ENCODE data around the gene PHPT1.
"Not testable (repeated sequence)": the region's sequence is repeated elsewhere in the genome, so short reads cannot be mapped to it uniquely, and the experiment has no call there.

PHPT1 gene

DNA sequence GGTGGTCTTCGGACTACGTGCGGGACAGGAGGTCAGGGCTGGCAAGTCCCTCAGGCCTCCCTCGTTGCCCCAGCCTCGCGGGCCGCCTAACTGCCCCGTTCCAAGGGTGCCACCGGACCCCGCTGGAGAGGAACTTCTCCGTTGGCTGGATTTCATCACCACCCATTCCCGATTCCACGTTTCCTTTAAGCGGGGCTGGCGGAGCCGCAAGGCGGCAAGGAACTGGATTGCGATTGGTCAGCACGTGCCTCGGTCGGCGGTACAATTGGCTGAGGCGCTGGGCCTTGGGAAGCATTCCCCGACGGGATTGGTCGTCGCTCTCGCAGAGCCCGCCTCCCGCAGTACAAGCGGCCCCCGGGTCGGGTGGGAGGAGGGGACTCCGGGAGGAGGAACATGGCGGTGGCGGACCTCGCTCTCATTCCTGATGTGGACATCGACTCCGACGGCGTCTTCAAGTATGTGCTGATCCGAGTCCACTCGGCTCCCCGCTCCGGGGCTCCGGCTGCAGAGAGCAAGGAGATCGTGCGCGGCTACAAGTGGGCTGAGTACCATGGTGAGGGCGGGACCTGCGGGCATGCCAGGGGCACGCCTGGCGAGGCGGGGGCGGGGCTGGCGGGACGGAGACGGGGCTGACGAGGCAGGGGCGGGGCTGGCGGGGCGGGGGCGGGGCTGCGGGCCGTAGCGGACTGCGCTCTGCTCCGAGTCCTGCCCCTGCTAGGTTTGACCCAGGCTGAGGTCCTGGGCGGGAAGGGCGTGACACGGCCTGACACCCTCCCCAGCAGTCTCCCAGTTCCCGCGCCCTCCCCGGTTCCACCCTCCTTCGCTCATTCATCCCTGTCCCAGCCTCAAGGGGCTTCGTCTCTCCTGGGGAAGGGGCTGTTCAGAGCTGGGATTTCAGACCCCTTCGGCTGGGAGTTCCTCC lies at the start of gene PHPT1:
TSS of gene PHPT1 (plus strand) at position 372 of the 922 bp plus-strand sequence. CDS start at position 394, 22 bp downstream.
- Histone ChIP-seq H3K27ac (ENCODE audit: low read length) (peak within 1 kb of the TSS; percentile 90), H3K4me3 (ENCODE audit: low read length) (peak within 1 kb of the TSS; percentile 90), H3K9me3 (ENCODE audit: control insufficient read depth, low read depth, low read length) (no peaks in the 10 kb centered on the region), H3K9ac (ENCODE audit: low read length) (peak within 1 kb of the TSS; percentile 74), H3K4me1 (ENCODE audit: control insufficient read depth, low read depth, low read length) (peaks cover 6% of the 10 kb centered on the region), H3K36me3 (ENCODE audit: control insufficient read depth, low read depth, low read length) (peaks cover 4% of the 10 kb centered on the region), H3K27me3 (ENCODE audit: control insufficient read depth, insufficient read depth, low read length) (no peaks in the 10 kb centered on the region)

DNA sequence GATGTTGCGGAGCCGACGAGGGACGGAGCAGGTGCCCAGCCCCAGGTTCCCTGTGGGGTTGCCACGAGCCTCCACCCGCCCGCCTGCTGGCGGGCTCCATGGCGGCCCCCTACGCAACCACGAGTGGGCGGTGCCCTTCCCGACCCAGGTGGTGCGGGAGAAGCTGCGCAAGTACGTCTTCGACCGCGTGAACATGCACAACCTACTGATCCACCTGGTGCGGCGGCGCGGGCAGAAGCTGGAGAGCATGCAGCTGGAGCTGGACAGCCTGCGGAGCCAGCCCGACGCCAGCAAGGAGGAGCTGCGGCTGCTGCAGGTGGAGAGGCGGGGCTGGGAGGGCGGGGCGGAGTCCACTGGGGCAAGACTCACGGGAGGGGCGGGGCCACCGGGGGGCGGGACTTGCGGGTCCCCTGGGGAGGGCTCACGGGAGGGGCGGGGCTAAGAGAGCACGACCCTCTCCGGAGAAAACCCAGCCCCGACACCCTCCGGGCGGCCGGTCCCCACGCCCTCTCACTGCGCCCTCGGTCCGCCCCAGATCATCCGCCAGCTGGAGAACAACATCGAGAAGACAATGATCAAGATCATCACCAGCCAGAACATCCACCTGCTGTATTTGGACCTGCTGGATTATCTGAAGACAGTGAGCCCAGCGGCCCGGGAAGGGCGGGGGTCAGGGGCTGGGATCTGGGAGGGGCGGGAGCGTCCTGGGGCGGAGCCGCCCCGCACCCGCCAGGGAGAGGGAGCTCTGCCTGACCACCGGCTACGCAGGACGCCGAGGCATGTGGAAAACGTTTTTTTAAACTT lies 49.2 kb upstream of the PHPT1 start:
- Histone ChIP-seq H3K27me3 (ENCODE audit: control insufficient read depth, insufficient read depth, low read length) (peaks cover 24% of the 10 kb centered on the region), H3K9me3 (ENCODE audit: control insufficient read depth, low read depth, low read length) (no peaks in the 10 kb centered on the region), H3K4me3 (ENCODE audit: low read length) (peak overlapping the region; percentile 67), H3K36me3 (ENCODE audit: control insufficient read depth, low read depth, low read length) (no peaks in the 10 kb centered on the region), H3K9ac (ENCODE audit: low read length) (no peak overlapping the region), H3K4me1 (ENCODE audit: control insufficient read depth, low read depth, low read length) (peaks cover 9% of the 10 kb centered on the region), H3K27ac (ENCODE audit: low read length) (no peak overlapping the region)

GRCh38 chr9:136802321-136802720 lies 46.9 kb upstream of the PHPT1 start:
- no peak overlapping the region for H3K9ac ChIP-seq (ENCODE audit: low read length)
- peaks cover 5% of the 10 kb centered on the region for H3K4me1 ChIP-seq (ENCODE audit: control insufficient read depth, low read depth, low read length)
- H3K4me3 ChIP-seq (ENCODE audit: low read length) = no peak overlapping the region
- H3K27me3 ChIP-seq (ENCODE audit: control insufficient read depth, insufficient read depth, low read length) = peaks cover 24% of the 10 kb centered on the region
- H3K9me3 ChIP-seq (ENCODE audit: control insufficient read depth, low read depth, low read length) = no peaks in the 10 kb centered on the region
- no peak overlapping the region for H3K27ac ChIP-seq (ENCODE audit: low read length)
- H3K36me3 ChIP-seq (ENCODE audit: control insufficient read depth, low read depth, low read length) = no peaks in the 10 kb centered on the region

DNA sequence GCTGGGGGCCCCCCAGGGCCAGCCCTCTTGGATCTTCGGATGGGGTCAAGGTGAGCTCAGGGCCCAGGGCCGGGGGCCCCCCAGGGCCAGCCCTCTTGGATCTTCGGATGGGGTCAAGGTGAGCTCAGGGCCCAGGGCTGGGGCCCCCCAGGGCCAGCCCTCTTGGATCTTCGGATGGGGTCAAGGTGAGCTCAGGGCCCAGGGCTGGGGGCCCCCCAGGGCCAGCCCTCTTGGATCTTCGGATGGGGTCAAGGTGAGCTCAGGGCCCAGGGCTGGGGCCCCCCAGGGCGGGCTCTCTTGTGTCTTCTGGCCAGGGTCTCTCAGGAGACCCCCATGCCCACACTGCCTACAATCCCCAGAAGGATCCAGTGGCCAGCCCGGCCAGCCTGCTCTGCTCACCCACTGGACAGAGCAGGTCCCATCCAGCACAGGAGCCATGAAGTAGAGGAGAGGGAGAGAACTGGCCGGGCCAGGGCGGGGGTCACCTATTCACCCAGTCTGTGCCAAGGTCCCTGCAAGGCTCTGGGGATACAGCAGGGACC lies 46.1 kb upstream of the PHPT1 start:
- not testable (repeated sequence) for H3K4me1 ChIP-seq (ENCODE audit: control insufficient read depth, low read depth, low read length); H3K9ac ChIP-seq (ENCODE audit: low read length); H3K27ac ChIP-seq (ENCODE audit: low read length); H3K36me3 ChIP-seq (ENCODE audit: control insufficient read depth, low read depth, low read length); H3K9me3 ChIP-seq (ENCODE audit: control insufficient read depth, low read depth, low read length); H3K4me3 ChIP-seq (ENCODE audit: low read length)
- H3K27me3 ChIP-seq (ENCODE audit: control insufficient read depth, insufficient read depth, low read length) = peaks cover 24% of the 10 kb centered on the region

- Histone ChIP-seq H3K27ac (ENCODE audit: low read length) (no peak overlapping the region), H3K27me3 (ENCODE audit: control insufficient read depth, insufficient read depth, low read length) (peaks cover 18% of the 10 kb centered on the region), H3K9me3 (ENCODE audit: control insufficient read depth, low read depth, low read length) (no peaks in the 10 kb centered on the region), H3K9ac (ENCODE audit: low read length) (no peak overlapping the region), H3K36me3 (ENCODE audit: control insufficient read depth, low read depth, low read length) (no peaks in the 10 kb centered on the region), H3K4me1 (ENCODE audit: control insufficient read depth, low read depth, low read length) (peaks cover 5% of the 10 kb centered on the region), H3K4me3 (ENCODE audit: low read length) (no peak overlapping the region)
These were observed 45.4 kb upstream of the PHPT1 start for GRCh38 chr9:136803551-136804508.

GRCh38 chr9:136804509-136805206 lies 44.6 kb upstream of the PHPT1 start:
- Histone ChIP-seq H3K27me3 (ENCODE audit: control insufficient read depth, insufficient read depth, low read length) (peaks cover 10% of the 10 kb centered on the region), H3K9ac (ENCODE audit: low read length) (no peak overlapping the region), H3K27ac (ENCODE audit: low read length) (no peak overlapping the region), H3K4me3 (ENCODE audit: low read length) (no peak overlapping the region), H3K4me1 (ENCODE audit: control insufficient read depth, low read depth, low read length) (peaks cover 8% of the 10 kb centered on the region), H3K9me3 (ENCODE audit: control insufficient read depth, low read depth, low read length) (no peaks in the 10 kb centered on the region), H3K36me3 (ENCODE audit: control insufficient read depth, low read depth, low read length) (peaks cover 1% of the 10 kb centered on the region)

DNA sequence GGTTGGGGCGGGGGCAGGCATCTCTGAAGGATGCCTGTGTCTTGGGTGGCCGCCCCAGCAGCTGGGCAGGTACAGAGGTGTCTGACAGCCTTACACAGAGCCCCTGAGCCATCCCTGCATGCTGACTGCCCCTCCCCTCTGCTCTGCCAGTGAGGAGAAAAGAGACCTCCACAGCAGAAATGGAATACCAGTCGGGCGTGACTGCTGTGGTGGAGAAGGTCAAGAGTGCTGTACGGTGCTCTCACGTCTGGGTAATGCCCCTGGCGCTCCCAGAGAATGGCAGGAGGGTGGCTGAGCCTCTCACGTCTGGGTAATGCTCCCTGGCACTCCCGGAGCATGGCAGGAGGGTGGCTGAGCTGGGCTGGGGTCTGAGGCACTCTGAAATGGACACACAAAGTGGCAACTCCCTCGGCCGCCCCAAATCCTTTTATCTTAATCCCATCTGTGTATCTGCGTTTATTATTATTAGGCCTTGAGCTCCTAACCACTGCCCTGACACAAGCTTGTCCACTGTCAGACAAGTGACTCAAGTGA lies 43.9 kb upstream of the PHPT1 start:
- peaks cover 8% of the 10 kb centered on the region for H3K27me3 ChIP-seq (ENCODE audit: control insufficient read depth, insufficient read depth, low read length)
- no peak overlapping the region for H3K9ac ChIP-seq (ENCODE audit: low read length)
- peaks cover 8% of the 10 kb centered on the region for H3K4me1 ChIP-seq (ENCODE audit: control insufficient read depth, low read depth, low read length)
- H3K27ac ChIP-seq (ENCODE audit: low read length) = no peak overlapping the region
- peaks cover 7% of the 10 kb centered on the region for H3K36me3 ChIP-seq (ENCODE audit: control insufficient read depth, low read depth, low read length)
- no peaks in the 10 kb centered on the region for H3K9me3 ChIP-seq (ENCODE audit: control insufficient read depth, low read depth, low read length)
- no peak overlapping the region for H3K4me3 ChIP-seq (ENCODE audit: low read length)

DNA sequence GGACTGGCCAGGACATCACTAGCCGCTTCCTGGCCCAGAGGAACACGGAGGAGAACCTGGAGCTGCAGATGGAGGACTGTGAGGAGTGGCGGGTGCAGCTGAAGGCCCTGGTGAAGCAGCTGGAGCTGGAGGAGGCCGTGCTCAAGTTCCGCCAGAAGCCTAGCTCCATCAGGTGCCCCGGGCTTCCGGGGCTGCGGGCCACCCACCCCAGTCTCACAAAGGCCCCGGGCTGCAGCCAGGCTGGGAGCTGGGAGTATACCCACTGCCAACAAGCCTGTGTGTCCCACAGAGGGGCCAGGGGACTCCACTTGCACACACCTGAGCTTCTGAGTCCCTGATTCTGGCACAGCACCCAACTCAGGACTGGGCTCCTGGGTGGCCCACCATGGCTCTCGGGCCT lies 43.1 kb upstream of the PHPT1 start:
- peaks cover 8% of the 10 kb centered on the region for H3K27me3 ChIP-seq (ENCODE audit: control insufficient read depth, insufficient read depth, low read length)
- no peaks in the 10 kb centered on the region for H3K9me3 ChIP-seq (ENCODE audit: control insufficient read depth, low read depth, low read length)
- no peak overlapping the region for H3K9ac ChIP-seq (ENCODE audit: low read length)
- H3K4me1 ChIP-seq (ENCODE audit: control insufficient read depth, low read depth, low read length) = peaks cover 3% of the 10 kb centered on the region
- H3K4me3 ChIP-seq (ENCODE audit: low read length) = no peak overlapping the region
- H3K36me3 ChIP-seq (ENCODE audit: control insufficient read depth, low read depth, low read length) = peaks cover 7% of the 10 kb centered on the region
- H3K27ac ChIP-seq (ENCODE audit: low read length) = no peak overlapping the region

GRCh38 chr9:136806631-136807201 lies 42.5 kb upstream of the PHPT1 start:
- peaks cover 3% of the 10 kb centered on the region for H3K4me1 ChIP-seq (ENCODE audit: control insufficient read depth, low read depth, low read length)
- H3K9me3 ChIP-seq (ENCODE audit: control insufficient read depth, low read depth, low read length) = no peaks in the 10 kb centered on the region
- peak overlapping the region; percentile 64 for H3K4me3 ChIP-seq (ENCODE audit: low read length)
- peaks cover 7% of the 10 kb centered on the region for H3K36me3 ChIP-seq (ENCODE audit: control insufficient read depth, low read depth, low read length)
- no peak overlapping the region for H3K27ac ChIP-seq (ENCODE audit: low read length)
- H3K9ac ChIP-seq (ENCODE audit: low read length) = peak overlapping the region; percentile 63
- H3K27me3 ChIP-seq (ENCODE audit: control insufficient read depth, insufficient read depth, low read length) = peaks cover 7% of the 10 kb centered on the region
